ENCODE data around the gene ZNF420. TPM values are rescaled to one million over a fixed set of nuclear protein-coding genes. Genes with fewer than 3 reads are reported as not detected.
"Not testable (repeated sequence)": the region's sequence is repeated elsewhere in the genome, so short reads cannot be mapped to it uniquely, and the experiment has no call there.

Gene ZNF420
- total RNA-seq, 1 donor from 2014 or later = 11.6 TPM

GRCh38 chr19:37079238-37079637 lies 1.0 kb downstream of the ZNF420 start:
- Mint-ChIP-seq H3K9me3 (peaks cover 14% of the 10 kb centered on the region), H3K4me1 (peaks cover 32% of the 10 kb centered on the region), H3K4me3 (peak overlapping the region; percentile 97), H3K27me3 (no peaks in the 10 kb centered on the region), H3K36me3 (ENCODE audit: low read depth) (peaks cover 43% of the 10 kb centered on the region), H3K27ac (peak overlapping the region; percentile 92)
- intact Hi-C loops (cut with micrococcal nuclease) = loop anchor here (2.0 to 5.0 kb wide), 6 partner anchors 292 to 862 kb away; partner anchors contain the start of genes ZFP14, ZNF146, ZNF527 and ZNF567
- no peak for DNase-seq
- CTCF ChIA-PET = no interaction called here
- POLR2A ChIA-PET = interaction anchor here (1.5 to 2.0 kb wide), 2 partner anchors 93 to 427 kb away, joined by 4 to 11 read pairs; partner anchors contain the start of genes ZNF585A and ZNF793
- ATAC-seq (ENCODE audit: low read depth) = no peak
- no peak for TF ChIP-seq CTCF (IDR thresholded peaks at IDR 0.05)

GRCh38 chr19:37082307-37082706 lies 4.1 kb downstream of the ZNF420 start:
- ChIA-PET CTCF (no interaction called here), POLR2A (no interaction called here)
- Mint-ChIP-seq H3K4me3 (no peak overlapping the region), H3K9me3 (peaks cover 23% of the 10 kb centered on the region), H3K27ac (no peak overlapping the region), H3K4me1 (peaks cover 32% of the 10 kb centered on the region), H3K27me3 (no peaks in the 10 kb centered on the region), H3K36me3 (ENCODE audit: low read depth) (peaks cover 69% of the 10 kb centered on the region)
- ATAC-seq (ENCODE audit: low read depth) (no peak), DNase-seq (no peak)
- intact Hi-C loops (cut with micrococcal nuclease) = no loop called here
- TF ChIP-seq CTCF (IDR thresholded peaks at IDR 0.05) = no peak

- no peak for ATAC-seq (ENCODE audit: low read depth)
- TF ChIP-seq CTCF (IDR thresholded peaks at IDR 0.05) = no peak
- DNase-seq = no peak
- ChIA-PET POLR2A (no interaction called here), CTCF (no interaction called here)
- intact Hi-C loops (cut with micrococcal nuclease) = no loop called here
- Mint-ChIP-seq H3K9me3 (peaks cover 32% of the 10 kb centered on the region), H3K4me3 (no peak overlapping the region), H3K4me1 (peaks cover 2% of the 10 kb centered on the region), H3K27me3 (no peaks in the 10 kb centered on the region), H3K36me3 (ENCODE audit: low read depth) (peaks cover 79% of the 10 kb centered on the region), H3K27ac (no peak overlapping the region)
Observed at GRCh38 chr19:37087110-37087509, 8.9 kb downstream of the ZNF420 start.

- H3K27me3 Mint-ChIP-seq = no peaks in the 10 kb centered on the region
- peaks cover 98% of the 10 kb centered on the region for H3K36me3 Mint-ChIP-seq (ENCODE audit: low read depth)
- TF ChIP-seq CTCF (IDR thresholded peaks at IDR 0.05) = no peak
- no peak for ATAC-seq (ENCODE audit: low read depth)
- intact Hi-C loops (cut with micrococcal nuclease) = no loop called here
- ChIA-PET POLR2A (no interaction called here), CTCF (no interaction called here)
- H3K4me1 Mint-ChIP-seq = no peaks in the 10 kb centered on the region
- H3K27ac Mint-ChIP-seq = no peak overlapping the region
- DNase-seq = no peak
- H3K4me3 Mint-ChIP-seq = no peak overlapping the region
- H3K9me3 Mint-ChIP-seq = peaks cover 43% of the 10 kb centered on the region
Observed at GRCh38 chr19:37095859-37096258, 17.6 kb downstream of the ZNF420 start.

- Mint-ChIP-seq H3K4me1 (no peaks in the 10 kb centered on the region), H3K9me3 (peaks cover 45% of the 10 kb centered on the region), H3K27ac (no peak overlapping the region), H3K36me3 (ENCODE audit: low read depth) (peaks cover 96% of the 10 kb centered on the region), H3K4me3 (no peak overlapping the region), H3K27me3 (no peaks in the 10 kb centered on the region)
- no peak for ATAC-seq (ENCODE audit: low read depth)
- no peak for DNase-seq
- TF ChIP-seq CTCF (IDR thresholded peaks at IDR 0.05) = no peak
- ChIA-PET CTCF (no interaction called here), POLR2A (no interaction called here)
- intact Hi-C loops (cut with micrococcal nuclease) = no loop called here
Observed at GRCh38 chr19:37098570-37098969, 20.3 kb downstream of the ZNF420 start.

- H3K4me1 Mint-ChIP-seq; POLR2A ChIA-PET; CTCF ChIA-PET; ATAC-seq (ENCODE audit: low read depth); H3K4me3 Mint-ChIP-seq; intact Hi-C loops (cut with micrococcal nuclease); DNase-seq; H3K27me3 Mint-ChIP-seq; H3K27ac Mint-ChIP-seq: not testable (repeated sequence)
- Mint-ChIP-seq H3K9me3 (peaks cover 39% of the 10 kb centered on the region), H3K36me3 (ENCODE audit: low read depth) (peaks cover 92% of the 10 kb centered on the region)
Observed at GRCh38 chr19:37104135-37104534, 25.9 kb downstream of the ZNF420 start.

GRCh38 chr19:37111753-37112152 lies 33.5 kb downstream of the ZNF420 start:
- Mint-ChIP-seq H3K36me3 (ENCODE audit: low read depth) (peaks cover 98% of the 10 kb centered on the region), H3K9me3 (peaks cover 68% of the 10 kb centered on the region)
- H3K27me3 Mint-ChIP-seq; ATAC-seq (ENCODE audit: low read depth); H3K4me1 Mint-ChIP-seq; POLR2A ChIA-PET; H3K27ac Mint-ChIP-seq; intact Hi-C loops (cut with micrococcal nuclease); DNase-seq; CTCF ChIA-PET; H3K4me3 Mint-ChIP-seq: not testable (repeated sequence)
